Motor neuron (in vitro differentiated cells): ENCODE data around the gene CENPT. TPM values are rescaled to one million over a fixed set of nuclear protein-coding genes. Genes with fewer than 3 reads are reported as not detected.

Source experiments
- ATAC-seq, 8 experiments: fragments of 200-7000 bp; cut with Tn5 transposase; replicated peaks in 6 of 8; 2 replicates each; pipeline ENCODE4 v1.8.0; 2021; ENCODE audit warnings: mild to moderate bottlenecking in 8 of 8, moderate library complexity in 8 of 8
- H3K27ac ChIP-seq, 2 donors: fragments of 250-450 bp; sonication (Bioruptor Pico); 2 replicates each; pipeline ENCODE4 v1.9.0; 2021; ENCODE audit warnings: antibody characterized with exemption in 2 of 2, mild to moderate bottlenecking in 2 of 2, moderate library complexity in 1 of 2
- H3K4me1 ChIP-seq, 2 donors: fragments of 250-450 bp; sonication (Bioruptor Pico); replicated peaks in 1 of 2; 2 replicates each; pipeline ENCODE4 v1.6.1; 2021; ENCODE audit warnings: antibody characterized with exemption in 2 of 2, mild to moderate bottlenecking in 2 of 2, moderate library complexity in 1 of 2
- H3K4me3 ChIP-seq, 5 donors: fragments of 250-450 bp; sonication (Bioruptor Pico); 2 replicates each; pipeline ENCODE4 v1.9.0; 2021; ENCODE audit warnings: antibody characterized with exemption in 5 of 5, mild to moderate bottlenecking in 5 of 5, moderate library complexity in 4 of 5
- WGBS, 10 experiments: fragments of 450-650 bp; shearing (Covaris generic); methylation state at CpG; one replicate each; pipeline ENCODE4 v1.0.0; 2022; 5-methylcytosine and 5-hydroxymethylcytosine counted together
- in situ Hi-C, 9 experiments: fragments of 400-800 bp; cut with MboI; loops; one replicate each; pipeline ENCODE4 v1.15.0; 2021; ENCODE audit warnings: low sequenced_read_pairs in 9 of 9, low pct_unique_long_range_greater_than_20kb in 2 of 9; ENCODE audit not compliant: unreplicated experiment in 9 of 9
- total RNA-seq, 8 experiments: library from RNA; unstranded; fragments of 300-600 nt; gene quantifications; 2 replicates each; pipeline versions ENCODE4 v1.2.3 to v1.2.4, GENCODE V29; 2022

CENPT gene
- total RNA-seq, 8 experiments from 2014 or later = 21.4 to 42.8 (median 34.0) TPM

DNA sequence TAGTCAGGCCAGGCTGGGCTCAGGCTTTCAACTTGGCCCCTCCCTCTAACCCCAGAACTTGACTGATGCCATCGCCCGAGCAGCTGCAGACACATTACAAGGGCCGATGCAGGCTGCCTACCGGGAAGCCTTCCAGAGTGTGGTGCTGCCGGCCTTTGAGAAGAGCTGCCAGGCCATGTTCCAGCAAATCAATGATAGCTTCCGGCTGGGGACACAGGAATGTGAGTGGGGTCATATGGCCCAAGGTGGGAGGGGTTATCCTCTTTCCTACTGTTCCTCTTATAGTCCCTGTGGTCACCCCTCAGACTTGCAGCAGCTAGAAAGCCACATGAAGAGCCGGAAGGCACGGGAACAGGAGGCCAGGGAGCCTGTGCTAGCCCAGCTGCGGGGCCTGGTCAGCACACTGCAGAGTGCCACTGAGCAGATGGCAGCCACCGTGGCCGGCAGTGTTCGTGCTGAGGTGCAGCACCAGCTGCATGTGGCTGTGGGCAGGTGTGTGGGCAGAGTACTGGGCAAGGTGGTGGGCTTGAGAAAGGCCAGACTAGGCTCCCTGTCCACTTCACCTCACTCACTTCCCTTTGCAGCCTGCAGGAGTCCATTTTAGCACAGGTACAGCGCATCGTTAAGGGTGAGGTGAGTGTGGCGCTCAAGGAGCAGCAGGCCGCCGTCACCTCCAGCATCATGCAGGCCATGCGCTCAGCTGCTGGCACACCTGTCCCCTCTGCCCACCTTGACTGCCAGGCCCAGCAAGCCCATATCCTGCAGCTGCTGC lies 35.1 kb upstream of the CENPT start:
- no peak for ATAC-seq
- in situ Hi-C loops = no loop called here
- 0 to 100% (median 88%) methylated on average over 1 to 10 of the region's 18 CpGs; no CpG with 5 or more reads in 3 of the 10 experiments for WGBS, 10 experiments

DNA sequence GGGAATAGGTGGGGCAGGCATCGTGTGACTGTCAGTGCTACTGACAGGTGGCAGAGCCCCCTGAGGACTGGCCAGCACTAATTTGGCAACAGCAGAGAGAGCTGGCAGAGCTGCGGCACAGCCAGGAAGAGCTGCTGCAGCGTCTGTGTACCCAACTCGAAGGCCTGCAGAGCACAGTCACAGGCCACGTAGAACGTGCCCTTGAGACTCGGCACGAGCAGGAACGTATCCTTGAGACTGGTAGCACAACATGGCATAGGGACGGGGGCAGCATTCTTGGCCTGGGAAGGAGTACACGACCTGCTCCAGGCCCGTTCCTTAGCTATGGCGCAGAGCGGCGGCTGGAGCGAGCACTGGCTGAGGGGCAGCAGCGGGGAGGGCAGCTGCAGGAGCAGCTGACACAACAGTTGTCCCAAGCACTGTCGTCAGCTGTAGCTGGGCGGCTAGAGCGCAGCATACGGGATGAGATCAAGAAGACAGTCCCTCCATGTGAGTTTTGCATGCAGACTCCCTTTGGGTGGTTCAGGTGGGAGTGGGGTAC lies 34.2 kb upstream of the CENPT start:
- in situ Hi-C loops = no loop called here
- no peak overlapping the region for H3K27ac ChIP-seq
- H3K4me3 ChIP-seq = no peak overlapping the region

More for the DNA sequence above, 35.1 kb upstream of the CENPT start:
- peaks cover 2 to 6% of the 10 kb centered on the region in 2 donors for H3K4me1 ChIP-seq
- H3K4me3 ChIP-seq = no peak overlapping the region
- H3K27ac ChIP-seq = no peak overlapping the region

DNA sequence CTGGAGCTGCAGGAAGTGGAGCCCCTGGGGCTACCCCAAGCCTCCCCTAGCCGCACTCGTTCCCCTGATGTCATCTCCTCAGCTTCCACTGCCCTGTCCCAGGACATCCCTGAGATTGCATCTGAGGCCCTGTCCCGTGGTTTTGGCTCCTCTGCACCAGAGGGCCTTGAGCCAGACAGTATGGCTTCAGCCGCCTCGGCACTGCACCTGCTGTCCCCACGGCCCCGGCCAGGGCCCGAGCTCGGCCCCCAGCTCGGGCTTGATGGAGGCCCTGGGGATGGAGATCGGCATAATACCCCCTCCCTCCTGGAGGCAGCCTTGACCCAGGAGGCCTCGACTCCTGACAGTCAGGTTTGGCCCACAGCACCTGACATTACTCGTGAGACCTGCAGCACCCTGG lies 33.1 kb upstream of the CENPT start:
- in situ Hi-C loops = no loop called here
- peaks cover 2 to 6% of the 10 kb centered on the region in 2 donors for H3K4me1 ChIP-seq
- WGBS, 10 experiments = 87 to 100% (median 100%) methylated on average over 1 to 3 of the region's 13 CpGs; no CpG with 5 or more reads in 7 of the 10 experiments
- H3K4me3 ChIP-seq = no peak overlapping the region
- ATAC-seq = no peak
- H3K27ac ChIP-seq = no peak overlapping the region

More for the DNA sequence above, 34.2 kb upstream of the CENPT start:
- WGBS, 10 experiments = 94 to 100% (median 98%) methylated on average over 1 to 6 of the region's 21 CpGs; no CpG with 5 or more reads in 6 of the 10 experiments
- ATAC-seq = no peak
- peaks cover 2 to 6% of the 10 kb centered on the region in 2 donors for H3K4me1 ChIP-seq

DNA sequence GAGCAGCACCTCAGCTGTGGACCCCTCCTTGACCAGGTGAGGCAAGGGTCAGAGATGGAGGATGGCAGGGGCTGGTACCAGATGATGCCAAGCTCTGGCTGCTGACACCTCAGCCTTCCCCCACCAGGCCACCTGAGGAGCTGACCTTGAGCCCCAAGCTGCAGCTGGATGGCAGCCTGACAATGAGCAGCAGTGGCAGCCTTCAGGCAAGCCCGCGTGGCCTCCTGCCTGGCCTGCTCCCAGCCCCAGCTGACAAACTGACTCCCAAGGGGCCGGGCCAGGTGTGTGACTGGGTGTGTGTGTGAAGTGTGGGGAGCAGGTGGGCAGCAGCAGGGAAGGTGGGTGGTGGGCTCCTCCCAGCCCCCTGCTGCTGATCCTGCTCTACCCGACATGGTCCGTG lies 32.4 kb upstream of the CENPT start:
- Histone ChIP-seq H3K27ac (no peak overlapping the region), H3K4me1 (peaks cover 2% of the 10 kb centered on the region in 2 donors), H3K4me3 (no peak overlapping the region)
- in situ Hi-C loops = no loop called here
- no peak for ATAC-seq
- WGBS, 10 experiments = 60 to 100% (median 80%) methylated on average over 1 to 3 of the region's 5 CpGs; no CpG with 5 or more reads in 5 of the 10 experiments

DNA sequence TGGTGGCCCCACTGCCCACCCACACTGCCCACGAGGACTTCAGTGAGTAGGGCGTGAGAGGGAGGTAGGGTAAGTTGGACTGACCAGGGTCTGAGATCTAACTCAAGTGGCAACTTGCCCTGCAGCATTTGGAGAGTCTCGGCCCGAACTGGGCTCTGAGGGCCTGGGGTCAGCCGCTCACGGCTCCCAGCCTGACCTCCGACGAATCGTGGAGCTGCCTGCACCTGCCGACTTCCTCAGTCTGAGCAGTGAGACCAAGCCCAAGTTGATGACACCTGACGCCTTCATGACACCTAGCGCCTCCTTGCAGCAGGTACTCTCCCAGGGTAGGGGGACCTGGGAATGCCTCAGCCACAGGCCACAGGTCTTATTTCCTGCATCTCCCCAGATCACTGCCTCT lies 32.0 kb upstream of the CENPT start:
- 92 to 100% methylated on average over 2 to 8 of the region's 12 CpGs; no CpG with 5 or more reads in 8 of the 10 experiments for WGBS, 10 experiments
- Histone ChIP-seq H3K4me3 (no peak overlapping the region), H3K4me1 (peaks cover 4 to 6% of the 10 kb centered on the region in 2 donors), H3K27ac (no peak overlapping the region)
- no peak for ATAC-seq
- in situ Hi-C loops = no loop called here

DNA sequence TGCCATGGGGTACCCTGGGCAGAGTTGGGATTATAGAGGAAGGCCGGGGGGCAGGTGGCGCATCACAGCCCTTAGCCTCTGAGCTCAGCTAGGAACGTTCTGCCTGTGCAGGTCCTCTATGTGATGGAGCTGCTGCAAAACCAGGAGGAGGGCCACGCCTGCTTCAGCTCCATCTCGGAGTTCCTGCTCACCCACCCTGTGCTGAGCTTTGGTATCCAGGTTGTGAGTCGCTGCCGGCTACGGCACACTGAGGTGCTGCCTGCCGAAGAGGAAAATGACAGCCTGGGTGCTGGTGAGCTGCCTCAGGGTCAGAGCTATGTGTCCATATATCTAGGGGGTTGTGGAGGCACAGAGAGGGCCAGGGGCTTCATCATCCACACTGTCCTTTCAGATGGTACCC lies 31.4 kb upstream of the CENPT start:
- WGBS, 10 experiments = 80 to 100% (median 97%) methylated on average over 1 to 6 of the region's 9 CpGs; no CpG with 5 or more reads in 6 of the 10 experiments

DNA sequence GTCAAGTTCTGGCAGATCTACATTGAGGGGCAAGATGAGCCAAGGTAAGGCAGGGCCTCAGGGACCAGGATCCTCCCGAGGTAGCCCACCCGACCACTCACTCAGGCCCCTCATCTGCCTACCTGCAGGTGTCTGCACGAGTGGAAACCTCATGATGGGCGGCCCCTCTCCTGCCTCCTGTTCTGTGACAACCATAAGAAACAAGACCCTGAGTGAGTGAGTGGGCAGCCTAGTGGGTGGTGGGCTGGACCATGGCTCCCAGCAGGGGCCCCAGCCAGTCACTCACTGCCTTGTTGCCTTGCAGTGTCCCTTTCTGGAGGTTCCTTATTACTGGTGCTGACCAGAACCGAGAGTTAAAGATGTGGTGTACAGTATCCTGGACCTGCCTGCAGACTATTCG lies 30.7 kb upstream of the CENPT start:
- Histone ChIP-seq H3K4me1 (peaks cover 11% of the 10 kb centered on the region in 2 donors), H3K27ac (no peak overlapping the region), H3K4me3 (no peak overlapping the region)
- no peak for ATAC-seq
- 60 to 100% (median 79%) methylated on average over 1 to 6 of the region's 6 CpGs; no CpG with 5 or more reads in 5 of the 10 experiments for WGBS, 10 experiments
- in situ Hi-C loops = no loop called here

More for the DNA sequence above, 31.4 kb upstream of the CENPT start:
- in situ Hi-C loops = no loop called here
- ATAC-seq = no peak
- H3K4me1 ChIP-seq = peaks cover 10 to 11% of the 10 kb centered on the region in 2 donors
- no peak overlapping the region for H3K4me3 ChIP-seq
- H3K27ac ChIP-seq = no peak overlapping the region

DNA sequence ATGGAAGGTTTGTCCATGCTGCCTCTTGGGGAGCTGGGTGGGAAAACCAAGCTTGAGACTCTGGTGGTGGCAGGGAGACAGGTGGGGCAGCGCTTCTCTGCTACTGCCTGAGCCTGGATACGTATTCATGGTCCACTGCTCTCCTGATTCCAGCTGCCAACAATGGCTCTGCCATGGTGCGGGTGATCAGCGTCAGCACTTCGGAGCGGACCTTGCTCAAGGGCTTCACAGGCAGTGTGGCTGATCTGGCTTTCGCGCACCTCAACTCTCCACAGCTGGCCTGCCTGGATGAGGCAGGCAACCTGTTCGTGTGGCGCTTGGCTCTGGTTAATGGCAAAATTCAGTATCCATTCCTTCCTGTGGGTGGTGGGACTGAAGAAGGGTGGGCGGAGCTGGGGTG lies 29.6 kb upstream of the CENPT start:
- no peak overlapping the region for H3K27ac ChIP-seq
- ATAC-seq = no peak
- H3K4me3 ChIP-seq = no peak overlapping the region
- WGBS, 10 experiments = 80 to 100% (median 100%) methylated on average over 1 to 8 of the region's 11 CpGs; no CpG with 5 or more reads in 5 of the 10 experiments
- peaks cover 11 to 14% of the 10 kb centered on the region in 2 donors for H3K4me1 ChIP-seq
- in situ Hi-C loops = no loop called here

DNA sequence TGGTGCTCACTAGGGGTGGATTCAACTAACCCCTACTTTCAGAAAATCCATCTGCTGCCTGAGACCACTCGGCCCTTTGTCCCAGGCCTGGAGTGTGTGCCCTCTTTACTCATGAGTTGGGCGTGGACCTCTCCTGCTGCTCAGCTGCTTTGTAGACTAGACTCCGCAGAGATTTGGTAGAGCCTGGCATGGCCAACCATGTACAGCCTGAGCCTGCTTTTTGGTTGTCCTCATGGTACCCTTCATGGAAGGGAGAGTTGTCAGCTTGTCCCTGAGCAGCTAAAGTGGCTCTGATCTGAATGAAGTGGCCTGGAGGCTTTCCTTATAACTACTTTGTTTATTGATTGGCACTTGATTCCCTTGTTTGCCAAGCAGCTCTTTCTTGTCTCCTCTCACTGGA lies 26.9 kb upstream of the CENPT start:
- no peak for ATAC-seq
- Histone ChIP-seq H3K27ac (no peak overlapping the region), H3K4me1 (peaks cover 11 to 14% of the 10 kb centered on the region in 2 donors), H3K4me3 (peak overlapping the region; percentile 72 to 99 (median 91))
- 75 to 100% (median 80%) methylated on average over 1 to 2 of the region's 3 CpGs; no CpG with 5 or more reads in 7 of the 10 experiments for WGBS, 10 experiments
- in situ Hi-C loops = no loop called here

DNA sequence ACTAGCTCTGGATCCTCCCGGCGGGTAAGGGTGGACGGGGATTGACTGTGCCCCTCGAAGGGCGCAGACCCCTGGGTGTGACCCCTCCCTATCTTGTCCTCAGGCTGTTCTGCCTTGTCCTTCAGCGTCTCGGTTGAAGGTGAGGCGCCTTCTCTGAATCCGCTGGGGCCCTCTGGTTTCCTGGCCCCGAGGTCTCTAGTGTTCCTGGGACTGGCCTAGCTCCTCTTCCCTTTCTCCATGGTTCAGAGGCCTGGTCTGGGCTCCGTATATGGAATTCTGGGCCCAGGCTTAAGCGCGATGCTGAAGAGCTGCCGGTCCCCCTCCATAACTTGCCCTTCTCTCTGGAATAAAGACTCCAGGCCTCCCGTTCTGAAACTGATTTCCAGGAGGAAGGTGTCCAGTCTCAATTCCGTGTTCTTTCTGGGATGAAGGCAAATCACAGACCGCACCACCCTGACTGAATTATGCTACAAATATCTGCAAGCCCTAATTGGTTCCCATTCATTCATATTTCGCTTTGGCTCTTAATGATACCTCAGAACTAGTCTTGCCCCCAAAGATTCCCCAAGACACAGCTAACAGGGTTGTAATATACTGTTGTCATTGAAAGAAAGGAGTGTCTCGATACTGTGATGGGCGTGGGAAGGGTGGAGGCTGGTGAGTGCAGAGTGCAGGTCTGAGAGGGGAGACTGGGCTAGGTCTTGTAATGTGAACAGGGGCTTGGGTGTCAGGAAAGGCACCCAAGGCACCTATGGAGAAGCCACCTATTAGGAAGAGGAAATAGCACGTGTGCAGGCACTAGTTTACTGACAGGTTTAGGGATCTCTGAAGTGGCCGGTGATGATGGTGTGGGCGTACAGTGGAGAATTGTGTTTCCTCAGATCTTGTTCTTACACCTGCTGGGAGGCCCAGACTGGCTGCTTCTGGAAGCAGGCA lies 26.2 kb upstream of the CENPT start:
- peak in 3 of 8 experiments; percentile 15 to 36 (median 20) for ATAC-seq
- Histone ChIP-seq H3K4me3 (peak overlapping the region; percentile 72 to 99 (median 91)), H3K4me1 (peaks cover 11 to 14% of the 10 kb centered on the region in 2 donors), H3K27ac (peak overlapping the region; percentile 73 to 79)
- WGBS, 10 experiments = 7 to 80% (median 23%) methylated on average over 1 to 13 of the region's 23 CpGs; no CpG with 5 or more reads in 2 of the 10 experiments
- in situ Hi-C loops = no loop called here

DNA sequence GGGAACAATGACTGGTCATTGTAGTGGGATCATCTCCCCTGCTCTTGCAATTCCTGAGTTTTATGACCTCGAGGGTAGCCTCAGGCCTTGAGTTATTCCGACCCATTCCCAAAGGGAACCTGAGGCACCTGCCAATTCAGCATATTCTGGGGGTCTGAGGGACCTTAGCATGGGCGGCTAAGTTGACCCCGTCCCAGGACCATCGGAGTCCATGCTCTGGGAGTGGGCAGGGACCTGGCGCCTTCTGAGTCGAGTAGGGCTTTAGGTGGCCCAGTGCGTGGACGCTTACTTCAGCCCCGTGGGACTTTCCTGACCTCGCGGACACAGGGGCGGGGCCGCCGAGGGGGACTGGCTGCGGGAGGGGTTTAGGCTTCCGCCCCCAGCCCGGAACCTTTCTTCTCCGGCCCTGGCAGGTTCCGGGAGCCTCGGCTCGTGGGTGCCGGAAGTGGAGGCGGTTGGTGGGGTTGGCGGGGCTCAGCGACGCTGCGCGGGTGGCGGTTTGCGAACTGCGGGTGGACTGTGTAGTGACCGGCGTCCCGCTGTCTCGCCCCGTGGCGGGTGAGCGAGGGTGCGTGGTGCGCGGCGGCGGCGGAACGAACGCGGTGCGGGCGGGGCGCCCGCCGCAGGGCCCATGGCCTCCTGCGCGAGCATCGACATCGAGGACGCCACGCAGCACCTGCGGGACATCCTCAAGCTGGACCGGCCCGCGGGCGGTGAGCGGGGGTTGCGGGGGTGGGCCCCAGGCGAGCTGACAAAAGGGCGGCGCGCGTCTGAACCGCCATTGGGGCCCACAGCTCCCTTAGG lies 25.3 kb upstream of the CENPT start, which contains the start of gene EDC4:
TSS of gene EDC4 (plus strand) at position 422 of the 804 bp plus-strand sequence. CDS start at position 632, 210 bp downstream.
- in situ Hi-C loops = no loop called here
- Histone ChIP-seq H3K4me1 (peaks cover 11 to 14% of the 10 kb centered on the region in 2 donors), H3K27ac (peak within 1 kb of the TSS; percentile 73 to 79), H3K4me3 (peak within 1 kb of the TSS; percentile 72 to 99 (median 91))
- 0 to 60% (median 29%) methylated on average over 1 to 4 of the region's 72 CpGs; no CpG with 5 or more reads in 5 of the 10 experiments for WGBS, 10 experiments
- peak; percentile 86 to 94 (median 90) for ATAC-seq

DNA sequence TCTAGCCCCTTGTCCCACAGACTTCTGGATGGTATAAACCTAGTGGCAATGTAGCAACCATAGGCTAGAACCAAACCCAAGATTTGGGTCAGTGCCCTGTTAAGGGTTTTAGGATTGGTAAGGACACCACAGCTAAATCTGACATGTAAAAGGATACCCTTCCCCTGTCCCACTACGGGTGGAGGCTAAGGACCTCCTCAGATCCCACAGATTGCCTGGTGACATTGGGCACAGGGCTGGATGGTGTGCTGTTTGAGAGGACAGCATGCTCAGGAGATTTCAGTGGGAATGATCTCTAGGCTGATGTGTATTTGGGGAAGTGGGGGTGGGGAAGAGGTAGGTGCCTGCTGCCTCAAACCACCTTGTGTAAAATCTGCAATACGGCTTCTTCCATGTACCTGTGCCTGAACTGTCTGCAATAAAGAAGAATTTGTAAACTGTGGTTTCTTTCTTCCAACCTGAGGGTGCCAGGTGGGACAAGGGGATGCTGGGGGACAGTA lies 24.7 kb upstream of the CENPT start:
- peak overlapping the region in 3 of 5 donors; percentile 88 to 99 (median 91) for H3K4me3 ChIP-seq
- peaks cover 11 to 14% of the 10 kb centered on the region in 2 donors for H3K4me1 ChIP-seq
- in situ Hi-C loops = no loop called here
- no peak overlapping the region for H3K27ac ChIP-seq
- no peak for ATAC-seq
- WGBS, 10 experiments = 19 to 100% (median 71%) methylated on average over 1 to 2 of the region's 2 CpGs; no CpG with 5 or more reads in 5 of the 10 experiments
